GM12801 (cell line): ENCODE measurements around the gene CDC45.

ENCODE experiments used
- TF ChIP-seq, protein P1 (sequence below): IDR thresholded peaks from one replicate; pipeline ENCODE4 v1.5.1; 2011; ENCODE audit warnings: control low read depth; ENCODE audit not compliant: insufficient read length; ENCODE audit errors: extremely low read depth

Gene CDC45

DNA sequence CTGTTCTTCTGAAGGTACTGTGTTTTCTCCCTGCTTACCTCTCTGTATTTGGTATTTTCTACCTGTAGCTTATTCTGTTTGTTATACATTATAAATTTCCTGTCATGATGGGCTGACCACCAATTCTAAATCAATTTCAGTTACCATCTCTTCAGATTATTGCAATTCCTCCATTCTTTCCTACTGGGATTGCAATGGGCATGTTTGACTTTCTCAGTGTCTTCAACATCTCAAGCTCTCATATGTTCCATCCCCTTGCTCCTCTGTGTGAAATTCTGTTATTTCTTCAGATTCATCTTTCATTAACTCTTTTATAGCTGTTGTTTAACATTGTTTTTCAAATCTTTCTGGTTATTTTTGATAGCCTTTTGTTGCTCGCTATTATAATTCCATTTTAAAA lies 16.7 kb upstream of the CDC45 start:
- TF ChIP-seq, protein P1, sequence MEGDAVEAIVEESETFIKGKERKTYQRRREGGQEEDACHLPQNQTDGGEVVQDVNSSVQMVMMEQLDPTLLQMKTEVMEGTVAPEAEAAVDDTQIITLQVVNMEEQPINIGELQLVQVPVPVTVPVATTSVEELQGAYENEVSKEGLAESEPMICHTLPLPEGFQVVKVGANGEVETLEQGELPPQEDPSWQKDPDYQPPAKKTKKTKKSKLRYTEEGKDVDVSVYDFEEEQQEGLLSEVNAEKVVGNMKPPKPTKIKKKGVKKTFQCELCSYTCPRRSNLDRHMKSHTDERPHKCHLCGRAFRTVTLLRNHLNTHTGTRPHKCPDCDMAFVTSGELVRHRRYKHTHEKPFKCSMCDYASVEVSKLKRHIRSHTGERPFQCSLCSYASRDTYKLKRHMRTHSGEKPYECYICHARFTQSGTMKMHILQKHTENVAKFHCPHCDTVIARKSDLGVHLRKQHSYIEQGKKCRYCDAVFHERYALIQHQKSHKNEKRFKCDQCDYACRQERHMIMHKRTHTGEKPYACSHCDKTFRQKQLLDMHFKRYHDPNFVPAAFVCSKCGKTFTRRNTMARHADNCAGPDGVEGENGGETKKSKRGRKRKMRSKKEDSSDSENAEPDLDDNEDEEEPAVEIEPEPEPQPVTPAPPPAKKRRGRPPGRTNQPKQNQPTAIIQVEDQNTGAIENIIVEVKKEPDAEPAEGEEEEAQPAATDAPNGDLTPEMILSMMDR = no peak

DNA sequence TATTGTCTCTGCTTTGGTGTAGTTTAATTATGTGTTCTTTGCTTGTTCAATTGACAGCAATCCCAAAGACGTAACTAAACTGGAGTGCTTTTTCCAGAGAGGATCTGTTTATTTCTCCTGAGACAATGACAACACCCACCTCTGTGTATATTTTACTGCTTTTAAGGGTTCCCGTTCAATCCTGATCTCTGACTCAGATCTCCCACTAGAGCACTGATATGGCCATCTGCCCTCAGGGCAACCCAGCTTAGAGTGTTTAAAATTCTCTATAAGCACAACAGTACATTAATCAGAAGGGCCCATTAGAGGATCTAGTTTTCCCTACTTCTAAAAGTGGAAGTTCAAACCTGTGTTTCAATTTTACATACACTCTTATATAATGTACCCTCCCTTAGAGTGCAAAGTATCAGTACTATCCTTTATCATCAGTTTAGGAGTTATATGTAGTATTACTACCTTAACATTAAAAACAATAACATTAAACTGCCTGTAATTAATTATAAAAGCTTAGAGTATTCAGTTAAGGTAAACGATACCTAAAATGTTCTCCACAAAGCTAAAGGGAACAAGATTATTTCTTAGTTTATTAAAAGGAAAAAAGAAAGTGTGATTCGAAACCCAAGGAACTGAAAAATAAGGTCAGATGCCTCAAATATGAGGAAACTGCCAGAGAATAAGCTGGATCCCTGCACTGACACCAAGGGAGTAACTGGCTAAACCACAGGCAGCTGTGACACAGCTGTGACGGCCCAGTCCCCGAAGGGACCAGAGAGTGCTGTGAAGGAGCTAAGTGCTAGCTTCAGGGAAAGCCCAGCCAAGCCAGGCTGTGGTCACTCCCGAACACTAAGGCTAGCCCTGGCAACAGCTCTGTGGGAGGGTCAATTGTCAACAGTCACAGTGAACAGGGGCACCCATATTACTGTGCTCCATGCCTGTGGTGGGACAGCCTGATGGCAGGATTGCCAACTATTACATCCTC lies 15.9 kb upstream of the CDC45 start:
- TF ChIP-seq, protein P1 = no peak

DNA sequence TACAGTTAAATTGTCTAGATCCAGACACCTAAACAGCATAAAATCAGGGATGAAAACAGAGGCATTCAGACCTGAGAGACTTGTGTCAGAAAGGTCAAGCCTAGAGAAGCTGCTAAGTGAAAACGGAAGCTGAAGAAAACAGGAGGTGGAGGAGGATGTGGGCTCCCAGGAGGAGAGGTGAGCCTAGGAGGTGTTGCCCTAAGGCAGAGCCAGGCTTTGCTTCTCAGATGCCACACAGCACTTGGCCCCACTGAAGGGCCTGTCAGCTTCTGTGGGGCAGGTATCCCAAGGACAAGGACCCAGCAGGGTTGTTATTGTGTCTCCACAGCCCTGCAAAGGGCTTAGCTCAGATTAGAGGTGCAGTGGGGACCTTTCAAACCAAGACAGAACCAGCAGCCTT lies 15.2 kb upstream of the CDC45 start:
- TF ChIP-seq, protein P1 = no peak

DNA sequence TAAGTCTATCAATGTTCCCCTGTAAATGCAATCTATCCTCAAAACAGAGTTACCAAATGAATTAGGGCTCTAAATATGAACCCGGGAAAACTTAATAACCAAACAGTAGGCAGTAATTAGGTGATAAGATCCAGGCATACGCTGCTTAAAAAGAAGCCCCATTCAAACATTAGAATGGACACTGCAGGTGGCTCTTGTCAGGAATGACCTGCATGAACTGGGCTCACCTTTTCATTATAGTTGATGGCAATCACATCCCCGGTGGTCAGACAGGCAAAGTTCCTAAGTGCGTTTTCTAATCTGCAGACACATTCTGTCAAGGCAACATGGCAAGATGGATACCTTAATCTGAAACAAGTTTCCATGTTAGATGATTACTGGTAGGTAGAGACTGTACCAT lies 14.7 kb upstream of the CDC45 start:
- TF ChIP-seq, protein P1 = no peak

DNA sequence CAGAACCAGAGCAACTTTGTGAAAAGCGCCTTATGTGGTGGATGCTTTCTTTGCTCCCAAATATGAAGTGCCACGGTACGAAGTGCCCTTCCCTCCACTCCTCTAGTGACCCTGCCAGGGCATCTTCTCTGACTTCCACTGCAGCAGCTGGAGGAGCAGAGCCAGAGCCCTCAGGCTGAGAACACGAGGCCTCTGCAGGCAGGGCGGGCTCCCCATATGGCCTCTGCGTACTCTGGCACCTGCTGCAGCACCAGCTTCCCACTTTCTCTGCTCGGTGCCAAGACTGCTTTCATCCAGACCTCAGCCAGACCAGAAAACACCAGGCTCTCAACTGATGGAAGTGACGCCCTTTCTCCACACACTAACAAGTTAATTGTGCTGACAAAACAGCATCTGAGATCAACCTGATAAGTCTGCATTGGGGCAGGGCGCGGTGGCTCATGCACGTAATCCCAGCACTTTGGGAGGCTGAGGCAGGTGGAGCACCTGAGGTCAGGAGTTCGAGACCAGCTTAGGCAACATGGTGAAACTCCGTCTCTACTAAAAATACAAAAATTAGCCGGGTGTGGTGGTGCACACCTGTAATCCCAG lies 13.5 kb upstream of the CDC45 start:
- TF ChIP-seq, protein P1 = no peak

DNA sequence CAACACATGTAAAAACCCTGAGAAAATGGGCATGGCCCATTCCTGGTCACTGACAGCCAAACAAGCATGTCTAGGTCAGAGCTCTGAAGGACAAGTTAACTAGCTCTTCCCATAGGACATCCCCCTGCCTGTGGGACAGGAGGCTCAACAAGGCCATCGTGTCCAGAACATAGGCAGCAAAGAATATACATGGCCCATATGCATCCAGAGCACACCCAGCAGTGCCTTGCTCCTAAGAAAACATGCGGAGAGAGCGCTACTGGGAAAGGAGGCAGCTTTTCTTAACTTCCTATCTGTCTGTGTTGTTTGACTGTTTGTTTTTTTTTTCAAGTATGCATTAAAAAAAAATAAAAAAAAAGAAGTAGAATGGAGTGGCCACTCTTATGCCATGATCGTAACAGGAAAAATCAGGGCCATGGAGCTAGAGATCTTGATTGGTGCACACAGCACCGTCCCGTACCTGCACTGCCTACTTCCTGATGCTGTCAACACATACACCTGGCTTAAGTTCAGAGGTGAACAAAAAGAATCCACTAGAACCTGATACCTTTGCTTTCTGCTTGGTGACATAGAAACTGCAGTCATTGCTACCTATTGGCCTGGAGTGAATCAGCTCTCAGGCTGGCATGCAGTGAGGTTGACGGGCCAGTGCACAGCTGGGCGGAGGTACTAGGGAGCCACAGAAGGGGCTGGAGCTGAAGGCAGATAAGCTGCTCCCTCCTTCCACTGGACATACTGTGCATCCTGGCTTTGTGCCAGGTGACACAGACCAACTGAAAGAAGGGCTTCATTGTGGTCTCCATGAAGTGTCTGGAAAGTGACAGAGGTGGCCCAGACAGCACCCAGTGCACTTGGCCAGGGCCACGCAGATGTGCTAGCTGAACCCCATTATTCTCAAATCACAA lies 12.6 kb upstream of the CDC45 start:
- TF ChIP-seq, protein P1 = no peak

DNA sequence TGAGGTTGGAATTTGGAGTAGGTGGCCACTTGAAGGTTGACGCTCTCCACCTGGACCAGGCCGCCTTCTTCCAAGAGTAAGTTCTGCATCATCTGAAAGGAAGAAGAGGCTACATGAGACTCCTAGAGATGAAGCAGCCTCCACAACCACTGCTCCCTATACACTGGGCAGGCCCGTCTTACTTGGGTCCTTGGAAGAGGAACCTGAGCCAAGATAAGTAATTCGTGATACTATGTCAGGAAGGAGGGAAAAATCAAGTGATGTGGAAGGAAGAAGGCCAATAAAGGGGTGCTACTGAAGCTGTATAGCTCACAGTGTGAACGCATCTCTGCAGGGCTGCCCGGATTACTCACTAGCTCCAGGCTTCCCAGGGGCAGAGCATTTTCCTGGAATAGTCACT lies 11.8 kb upstream of the CDC45 start:
- TF ChIP-seq, protein P1 = no peak
